Measurements from ENCODE around the gene COL4A6.

Gene COL4A6

DNA sequence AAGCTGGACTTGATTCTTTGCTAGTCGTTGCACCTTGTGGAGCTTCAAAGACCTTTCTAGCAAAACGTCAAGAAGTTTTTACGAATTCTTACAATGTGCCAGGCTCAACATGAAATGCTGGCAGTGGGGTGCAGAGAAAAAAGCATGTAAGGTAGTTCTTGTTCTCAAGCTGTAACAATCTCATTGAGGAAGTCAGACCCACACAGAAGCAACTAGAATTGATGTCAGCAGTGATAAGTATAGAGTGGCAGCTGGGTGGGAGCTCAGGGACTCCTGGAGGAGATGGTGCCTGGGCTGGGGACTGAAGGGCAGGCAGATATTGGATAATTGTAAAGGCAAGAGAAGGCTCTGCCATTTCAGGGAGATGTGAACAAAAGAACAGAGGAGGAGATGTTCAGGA is 264.3 kb downstream of the COL4A6 start:
- Histone ChIP-seq H3K4me2 (ENCODE audit: low read depth, low read length) (no peak overlapping the region), H3F3A (ENCODE audit: insufficient read depth, low read length) (no peaks in the 10 kb centered on the region), H3K9me2 (replicated peaks; ENCODE audit: insufficient read depth, low read length) (no peaks in the 10 kb centered on the region), H2AFZ (ENCODE audit: low read length) (no peak overlapping the region), H3K4me1 (ENCODE audit: low read length) (no peaks in the 10 kb centered on the region), H3K36me3 (replicated peaks; ENCODE audit: insufficient read depth, low read length) (no peaks in the 10 kb centered on the region), H3K4me3 (ENCODE audit: low read length) (no peak overlapping the region), H3K27me3 (replicated peaks; ENCODE audit: insufficient read depth, low read length) (no peaks in the 10 kb centered on the region), H3K9me3 (replicated peaks; ENCODE audit: insufficient read depth, low read length) (no peaks in the 10 kb centered on the region), H3K27ac (ENCODE audit: low read length) (no peak overlapping the region), H4K20me1 (ENCODE audit: insufficient read depth, low read length) (no peaks in the 10 kb centered on the region), H3K79me2 (ENCODE audit: low read length) (no peaks in the 10 kb centered on the region), H3K9ac (ENCODE audit: low read length) (no peak overlapping the region)
- no peak for TF ChIP-seq EZH2phosphoT487 (IDR thresholded peaks at IDR 0.05; ENCODE audit: low read length)
- TF ChIP-seq, protein P1, sequence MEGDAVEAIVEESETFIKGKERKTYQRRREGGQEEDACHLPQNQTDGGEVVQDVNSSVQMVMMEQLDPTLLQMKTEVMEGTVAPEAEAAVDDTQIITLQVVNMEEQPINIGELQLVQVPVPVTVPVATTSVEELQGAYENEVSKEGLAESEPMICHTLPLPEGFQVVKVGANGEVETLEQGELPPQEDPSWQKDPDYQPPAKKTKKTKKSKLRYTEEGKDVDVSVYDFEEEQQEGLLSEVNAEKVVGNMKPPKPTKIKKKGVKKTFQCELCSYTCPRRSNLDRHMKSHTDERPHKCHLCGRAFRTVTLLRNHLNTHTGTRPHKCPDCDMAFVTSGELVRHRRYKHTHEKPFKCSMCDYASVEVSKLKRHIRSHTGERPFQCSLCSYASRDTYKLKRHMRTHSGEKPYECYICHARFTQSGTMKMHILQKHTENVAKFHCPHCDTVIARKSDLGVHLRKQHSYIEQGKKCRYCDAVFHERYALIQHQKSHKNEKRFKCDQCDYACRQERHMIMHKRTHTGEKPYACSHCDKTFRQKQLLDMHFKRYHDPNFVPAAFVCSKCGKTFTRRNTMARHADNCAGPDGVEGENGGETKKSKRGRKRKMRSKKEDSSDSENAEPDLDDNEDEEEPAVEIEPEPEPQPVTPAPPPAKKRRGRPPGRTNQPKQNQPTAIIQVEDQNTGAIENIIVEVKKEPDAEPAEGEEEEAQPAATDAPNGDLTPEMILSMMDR (IDR thresholded peaks at IDR 0.05; ENCODE audit: low read length), result no peak
- TF ChIP-seq EZH2 (optimal IDR thresholded peaks at IDR 0.05; ENCODE audit: low read depth, low read length), result no peak
- no peak for DNase-seq

DNA sequence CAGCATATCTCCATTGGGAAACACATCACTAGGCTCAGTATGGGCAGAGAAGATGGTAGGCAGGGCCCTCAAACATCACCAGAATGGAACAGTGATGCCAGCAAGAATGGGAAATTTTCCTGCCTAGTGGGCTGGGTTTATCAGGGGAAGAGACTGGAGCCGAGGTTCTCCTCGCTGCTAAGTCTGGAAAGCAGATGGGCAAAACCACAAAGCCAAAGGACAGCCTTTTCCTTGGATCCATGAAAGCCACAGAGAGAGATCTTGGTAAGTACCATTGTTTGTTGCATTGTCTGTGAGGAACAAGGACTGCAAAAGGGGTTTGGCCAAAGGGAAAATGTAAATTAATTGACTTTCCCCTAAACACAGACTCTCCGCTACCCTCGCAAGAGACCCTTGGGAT is 266.6 kb downstream of the COL4A6 start:
- Histone ChIP-seq H3K4me1 (ENCODE audit: low read length) (no peaks in the 10 kb centered on the region), H3K4me2 (ENCODE audit: low read depth, low read length) (no peak overlapping the region), H2AFZ (ENCODE audit: low read length) (no peak overlapping the region), H3K9me3 (replicated peaks; ENCODE audit: insufficient read depth, low read length) (no peaks in the 10 kb centered on the region), H3F3A (ENCODE audit: insufficient read depth, low read length) (no peaks in the 10 kb centered on the region), H3K36me3 (replicated peaks; ENCODE audit: insufficient read depth, low read length) (no peaks in the 10 kb centered on the region), H3K27me3 (replicated peaks; ENCODE audit: insufficient read depth, low read length) (no peaks in the 10 kb centered on the region), H3K4me3 (ENCODE audit: low read length) (no peak overlapping the region), H3K9me2 (replicated peaks; ENCODE audit: insufficient read depth, low read length) (no peaks in the 10 kb centered on the region), H3K79me2 (ENCODE audit: low read length) (no peaks in the 10 kb centered on the region), H4K20me1 (ENCODE audit: insufficient read depth, low read length) (no peaks in the 10 kb centered on the region), H3K9ac (ENCODE audit: low read length) (no peak overlapping the region), H3K27ac (ENCODE audit: low read length) (no peak overlapping the region)
- DNase-seq, result no peak
- TF ChIP-seq EZH2 (optimal IDR thresholded peaks at IDR 0.05; ENCODE audit: low read depth, low read length) (no peak), EZH2phosphoT487 (IDR thresholded peaks at IDR 0.05; ENCODE audit: low read length) (no peak)
- TF ChIP-seq, protein P1 (IDR thresholded peaks at IDR 0.05; ENCODE audit: low read length), result no peak

DNA sequence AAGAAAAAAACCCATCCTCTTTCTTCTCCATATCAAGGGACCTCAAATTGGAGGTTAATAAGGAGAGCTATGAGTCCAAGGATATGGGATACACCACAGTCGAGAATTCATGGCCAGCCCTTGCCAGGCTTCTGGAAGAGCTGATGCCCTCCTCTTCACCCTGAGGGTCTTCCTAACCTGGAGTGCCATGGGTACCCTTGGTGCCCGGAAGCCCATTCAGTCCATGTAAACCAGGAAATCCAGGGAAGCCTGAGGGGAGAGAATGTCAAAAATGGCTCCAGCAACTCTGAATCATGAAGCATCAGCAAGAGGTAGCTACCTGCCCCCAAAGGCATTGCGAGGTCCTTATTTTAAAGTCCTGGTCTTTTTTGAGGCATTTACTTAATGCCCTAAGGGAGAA is 268.5 kb downstream of the COL4A6 start:
- no peaks in the 10 kb centered on the region for H3F3A ChIP-seq (ENCODE audit: insufficient read depth, low read length)
- H3K79me2 ChIP-seq (ENCODE audit: low read length), result no peaks in the 10 kb centered on the region
- H3K9ac ChIP-seq (ENCODE audit: low read length), result no peak overlapping the region
- no peaks in the 10 kb centered on the region for H3K4me1 ChIP-seq (ENCODE audit: low read length)
- no peak overlapping the region for H3K27ac ChIP-seq (ENCODE audit: low read length)
- no peaks in the 10 kb centered on the region for H4K20me1 ChIP-seq (ENCODE audit: insufficient read depth, low read length)
- H3K9me3 ChIP-seq (replicated peaks; ENCODE audit: insufficient read depth, low read length), result no peaks in the 10 kb centered on the region
- no peaks in the 10 kb centered on the region for H3K9me2 ChIP-seq (replicated peaks; ENCODE audit: insufficient read depth, low read length)
- TF ChIP-seq EZH2 (optimal IDR thresholded peaks at IDR 0.05; ENCODE audit: low read depth, low read length) (no peak), EZH2phosphoT487 (IDR thresholded peaks at IDR 0.05; ENCODE audit: low read length) (no peak)
- TF ChIP-seq, protein P1 (IDR thresholded peaks at IDR 0.05; ENCODE audit: low read length), result no peak
- no peaks in the 10 kb centered on the region for H3K27me3 ChIP-seq (replicated peaks; ENCODE audit: insufficient read depth, low read length)
- no peaks in the 10 kb centered on the region for H3K36me3 ChIP-seq (replicated peaks; ENCODE audit: insufficient read depth, low read length)
- H2AFZ ChIP-seq (ENCODE audit: low read length), result no peak overlapping the region
- no peak overlapping the region for H3K4me2 ChIP-seq (ENCODE audit: low read depth, low read length)
- DNase-seq, result no peak
- no peak overlapping the region for H3K4me3 ChIP-seq (ENCODE audit: low read length)
